ENCODE data around the gene COX17. TPM values are rescaled to one million over a fixed set of nuclear protein-coding genes. Genes with fewer than 3 reads are reported as not detected.

Gene COX17
- total and polyA plus RNA-seq, 9 of the 15 experiments (the other 6 are each of a cell fraction or from before 2014, with no cell fraction given) = 29.1 to 167 (median 60.6) TPM

DNA sequence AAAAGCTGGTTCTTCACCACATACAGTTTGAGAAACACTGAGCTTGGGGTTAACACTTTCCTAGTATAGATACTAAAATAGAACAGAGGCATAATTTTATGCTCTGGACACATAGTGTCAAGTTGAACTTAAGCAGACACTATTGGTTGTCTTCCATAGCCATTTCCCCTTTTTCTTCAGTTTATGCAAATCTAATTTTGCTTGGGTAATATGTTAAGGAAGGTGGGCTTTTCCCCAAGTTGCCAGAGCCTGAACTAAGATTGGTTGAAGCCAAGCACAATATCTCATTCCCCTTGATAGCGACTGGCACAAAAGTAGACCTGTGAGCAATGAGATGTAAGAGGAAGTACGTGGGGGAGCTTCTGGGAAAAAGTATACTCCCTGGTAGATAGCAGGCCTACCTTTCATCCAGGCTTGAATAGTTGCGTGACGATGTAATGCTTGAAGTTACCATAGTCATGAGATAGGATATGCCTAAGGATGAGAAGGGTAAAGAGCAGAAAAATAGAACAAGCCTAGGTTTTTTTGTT lies 12.3 kb downstream of the COX17 start:
- ChIA-PET CTCF (ENCODE audit: low intra/inter-chr PET ratio) (no interaction called here), POLR2A (interaction anchor here (0.7 kb wide), 1 partner anchor 11 kb away, joined by 3 read pairs; no protein-coding TSS in a partner anchor)
- Histone ChIP-seq H3K9ac (ENCODE audit: insufficient read depth in 1 of 2, low read depth in 2 of 2, low read length in 2 of 2) (no peak overlapping the region), H3K27me3 (ENCODE audit: control insufficient read depth in 2 of 2, insufficient read depth in 2 of 2, low read length in 2 of 2) (no peaks in the 10 kb centered on the region), H3K36me3 (ENCODE audit: control insufficient read depth, insufficient read depth, low read length) (peaks cover 6% of the 10 kb centered on the region; the same call in 2 of the 3 replicates), H3K4me2 (ENCODE audit: insufficient read depth, low read length) (no peak overlapping the region), H3K9me3 (replicated peaks; ENCODE audit: control insufficient read depth, insufficient read depth, low read depth, low read length) (no peaks in the 10 kb centered on the region), H3K27ac (ENCODE audit: extremely low read depth, low read depth, low read length) (peak overlapping the region; percentile 44; the same call in 1 of the 3 replicates), H3K4me1 (replicated peaks in 1 of 2; ENCODE audit: control insufficient read depth in 2 of 2, insufficient read depth in 2 of 2, low read length in 2 of 2) (peaks cover 0 to 11% of the 10 kb centered on the region in 2 experiments; a peak in 3 of 5 replicates), H3K4me3 (no peak overlapping the region), H3K79me2 (ENCODE audit: control insufficient read depth, insufficient read depth, low read length) (no peaks in the 10 kb centered on the region), H3K9me1 (ENCODE audit: control insufficient read depth, insufficient read depth, low read length) (no peaks in the 10 kb centered on the region), H2AFZ (ENCODE audit: low read depth, low read length) (peak overlapping the region; percentile 87), H4K20me1 (replicated peaks; ENCODE audit: control insufficient read depth, insufficient read depth, low read length) (no peaks in the 10 kb centered on the region)
- WGBS (ENCODE audit: insufficient coverage, low coverage, missing lambda C conversion rate) = 9% methylated on average over 4 of the region's 4 CpGs
- in situ Hi-C loops (cut with MboI) (no loop called here), intact Hi-C loops (cut with micrococcal nuclease) (no loop called here)
- FAIRE-seq = no peak
- peak in 1 of 4 experiments; percentile 42 for DNase-seq (ENCODE audit: extremely low read depth in 1 of 4, low spot score in 3 of 4)
- ATAC-seq = peak; percentile 78
- BruUV-seq (replicated peaks) = no TSS peak
- peak; percentile 48 for TF ChIP-seq JUND (IDR thresholded peaks at IDR 0.05; ENCODE audit: borderline replicate concordance, low read depth, low read length)
- TF ChIP-seq JUND (tag; IDR thresholded peaks at IDR 0.05; ENCODE audit: borderline replicate concordance, low read depth, low read length) = peak; percentile 62; the same call in 2 of the 3 replicates
- peak; percentile 54 for TF ChIP-seq CTBP1 (IDR thresholded peaks at IDR 0.05; ENCODE audit: borderline replicate concordance)
- no peak; the same call in 1 of the 2 replicates for TF ChIP-seq ZKSCAN8 (CRISPR knock-in tag; IDR thresholded peaks at IDR 0.05)
- no peak for TF ChIP-seq GATAD2B (IDR thresholded peaks at IDR 0.05; ENCODE audit: borderline replicate concordance)
- peak; percentile 37; the same call in 1 of the 2 replicates for TF ChIP-seq SPI1 (IDR thresholded peaks at IDR 0.05; ENCODE audit: borderline replicate concordance, low read depth, low read length)
- no peak for TF ChIP-seq CAMTA2 (CRISPR knock-in tag; conservative IDR thresholded peaks at IDR 0.05)
- TF ChIP-seq GABPA (tag; conservative IDR thresholded peaks at IDR 0.05; ENCODE audit: low read depth) = 0 out of 2 replicates have a peak, but pooled peaks have one; percentile 14
- no peak for TF ChIP-seq NR2C2 (CRISPR knock-in tag; IDR thresholded peaks at IDR 0.05)
- TF ChIP-seq NR2C2 (tag; IDR thresholded peaks at IDR 0.05) = peak; percentile 53
- no peak for TF ChIP-seq STAT5A (IDR thresholded peaks at IDR 0.05; ENCODE audit: borderline replicate concordance, low read length)
- TF ChIP-seq, protein P1, sequence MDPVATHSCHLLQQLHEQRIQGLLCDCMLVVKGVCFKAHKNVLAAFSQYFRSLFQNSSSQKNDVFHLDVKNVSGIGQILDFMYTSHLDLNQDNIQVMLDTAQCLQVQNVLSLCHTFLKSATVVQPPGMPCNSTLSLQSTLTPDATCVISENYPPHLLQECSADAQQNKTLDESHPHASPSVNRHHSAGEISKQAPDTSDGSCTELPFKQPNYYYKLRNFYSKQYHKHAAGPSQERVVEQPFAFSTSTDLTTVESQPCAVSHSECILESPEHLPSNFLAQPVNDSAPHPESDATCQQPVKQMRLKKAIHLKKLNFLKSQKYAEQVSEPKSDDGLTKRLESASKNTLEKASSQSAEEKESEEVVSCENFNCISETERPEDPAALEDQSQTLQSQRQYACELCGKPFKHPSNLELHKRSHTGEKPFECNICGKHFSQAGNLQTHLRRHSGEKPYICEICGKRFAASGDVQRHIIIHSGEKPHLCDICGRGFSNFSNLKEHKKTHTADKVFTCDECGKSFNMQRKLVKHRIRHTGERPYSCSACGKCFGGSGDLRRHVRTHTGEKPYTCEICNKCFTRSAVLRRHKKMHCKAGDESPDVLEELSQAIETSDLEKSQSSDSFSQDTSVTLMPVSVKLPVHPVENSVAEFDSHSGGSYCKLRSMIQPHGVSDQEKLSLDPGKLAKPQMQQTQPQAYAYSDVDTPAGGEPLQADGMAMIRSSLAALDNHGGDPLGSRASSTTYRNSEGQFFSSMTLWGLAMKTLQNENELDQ (CRISPR knock-in tag; IDR thresholded peaks at IDR 0.05; ENCODE audit: borderline replicate concordance) = no peak
- TF ChIP-seq CREM (IDR thresholded peaks at IDR 0.05; ENCODE audit: low read depth) = peak; percentile 36; the same call in 1 of the 2 replicates
- no peak for TF ChIP-seq SAP30 (IDR thresholded peaks at IDR 0.05; ENCODE audit: borderline replicate concordance, insufficient read depth, low read depth, low read length, poor library complexity, severe bottlenecking)
- TF ChIP-seq, protein P2, sequence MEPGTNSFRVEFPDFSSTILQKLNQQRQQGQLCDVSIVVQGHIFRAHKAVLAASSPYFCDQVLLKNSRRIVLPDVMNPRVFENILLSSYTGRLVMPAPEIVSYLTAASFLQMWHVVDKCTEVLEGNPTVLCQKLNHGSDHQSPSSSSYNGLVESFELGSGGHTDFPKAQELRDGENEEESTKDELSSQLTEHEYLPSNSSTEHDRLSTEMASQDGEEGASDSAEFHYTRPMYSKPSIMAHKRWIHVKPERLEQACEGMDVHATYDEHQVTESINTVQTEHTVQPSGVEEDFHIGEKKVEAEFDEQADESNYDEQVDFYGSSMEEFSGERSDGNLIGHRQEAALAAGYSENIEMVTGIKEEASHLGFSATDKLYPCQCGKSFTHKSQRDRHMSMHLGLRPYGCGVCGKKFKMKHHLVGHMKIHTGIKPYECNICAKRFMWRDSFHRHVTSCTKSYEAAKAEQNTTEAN (CRISPR knock-in tag; IDR thresholded peaks at IDR 0.05) = no peak
- peak; percentile 47; the same call in 1 of the 2 replicates for TF ChIP-seq TEAD4 (IDR thresholded peaks at IDR 0.05; ENCODE audit: low read length)
- TF ChIP-seq TEAD4 (CRISPR knock-in tag; IDR thresholded peaks at IDR 0.05; ENCODE audit: borderline replicate concordance) = no peak
- TF ChIP-seq TAL1 (IDR thresholded peaks at IDR 0.05) = no peak
- no peak for TF ChIP-seq ZNF764 (CRISPR knock-in tag; IDR thresholded peaks at IDR 0.05; ENCODE audit: low read depth)
- no peak for TF ChIP-seq ERF (CRISPR knock-in tag; IDR thresholded peaks at IDR 0.05)
